Smooth muscle cell (in vitro differentiated cells): Measurements from ENCODE around the gene CHFR. TPM values are rescaled to one million over a fixed set of nuclear protein-coding genes. Genes with fewer than 3 reads are reported as not detected.
A peak's percentile ranks its signal among the peaks of the same experiment; 100 is the strongest.
"Not testable (repeated sequence)": the region's sequence is repeated elsewhere in the genome, so short reads cannot be mapped to it uniquely, and the experiment has no call there.

Source experiments
- DNase-seq: peaks from one replicate; lab custom pipeline; 2025; ENCODE audit not compliant: unreplicated experiment; lab: John Stamatoyannopoulos, UW
- H2AFZ ChIP-seq: fragments of 200-600 bp; sonication (generic); 2 replicates; pipeline ENCODE4 v1.6.0; 2016; ENCODE audit warnings: antibody characterized with exemption, low read depth, mild to moderate bottlenecking
- H3F3A ChIP-seq: fragments of 200-600 bp; sonication (generic); 2 replicates; pipeline ENCODE4 v1.6.0; 2017; ENCODE audit warnings: antibody characterized with exemption, low read depth
- H3K27ac ChIP-seq: fragments of 200-600 bp; sonication (generic); 2 replicates; pipeline ENCODE4 v1.5.1; 2016; ENCODE audit warnings: low read depth, mild to moderate bottlenecking
- H3K27me3 ChIP-seq: fragments of 200-600 bp; sonication (generic); 2 replicates; pipeline ENCODE4 v1.6.1; 2016; ENCODE audit warnings: low read depth, mild to moderate bottlenecking
- H3K36me3 ChIP-seq: fragments of 200-600 bp; sonication (generic); 2 replicates; pipeline ENCODE4 v1.5.1; 2016; ENCODE audit warnings: low read depth
- H3K4me1 ChIP-seq: fragments of 200-600 bp; sonication (generic); 2 replicates; pipeline ENCODE4 v1.5.1; 2016; ENCODE audit warnings: low read depth
- H3K4me2 ChIP-seq: fragments of 200-600 bp; sonication (generic); 2 replicates; pipeline ENCODE4 v1.6.0; 2016; ENCODE audit warnings: mild to moderate bottlenecking
- H3K4me3 ChIP-seq: fragments of 200-600 bp; sonication (generic); 2 replicates; pipeline ENCODE4 v1.5.1; 2016; ENCODE audit warnings: mild to moderate bottlenecking
- H3K79me2 ChIP-seq: fragments of 200-600 bp; sonication (generic); 2 replicates; pipeline ENCODE4 v1.6.0; 2016; ENCODE audit warnings: low read depth, mild to moderate bottlenecking
- H3K9ac ChIP-seq: fragments of 200-600 bp; sonication (generic); 2 replicates; pipeline ENCODE4 v1.6.0; 2016; ENCODE audit warnings: low read depth
- H3K9me3 ChIP-seq: fragments of 200-600 bp; sonication (generic); replicated peaks from 2 replicates; pipeline ENCODE4 v1.5.1; 2016; ENCODE audit warnings: low read depth
- H4K20me1 ChIP-seq: fragments of 200-600 bp; sonication (generic); 2 replicates; pipeline ENCODE4 v1.6.0; 2016; ENCODE audit warnings: low read depth
- WGBS: methylation state at CpG from one replicate; pipeline ENCODE4 v1.1.7; 2016; ENCODE audit warnings: low lambda C conversion rate; 5-methylcytosine and 5-hydroxymethylcytosine counted together
- polyA plus RNA-seq: library from polyadenylated mRNA; unstranded; fragments of >200 nt; fragmentation: Nextera tagmentation; extraction: Ambion mirVana; gene quantifications from 2 replicates; pipeline ENCODE4 v1.2.1, GENCODE V29; 2016
- total RNA-seq: library from RNA; depleted of rRNA; stranded (reverse); fragments of >200 nt; gene quantifications from 2 replicates; pipeline ENCODE4 v1.2.3, GENCODE V29; 2014
- TF ChIP-seq, protein P1 (sequence below): fragments of 200-600 bp; sonication (generic); IDR thresholded peaks from 2 replicates; pipeline ENCODE4 v1.5.1; 2017; ENCODE audit warnings: borderline replicate concordance, mild to moderate bottlenecking, antibody characterized with exemption; ENCODE audit not compliant: insufficient read depth, poor library complexity, severe bottlenecking

The CHFR gene
- total and polyA plus RNA-seq, 2 experiments from 2014 or later: 24.0 to 26.2 TPM

DNA sequence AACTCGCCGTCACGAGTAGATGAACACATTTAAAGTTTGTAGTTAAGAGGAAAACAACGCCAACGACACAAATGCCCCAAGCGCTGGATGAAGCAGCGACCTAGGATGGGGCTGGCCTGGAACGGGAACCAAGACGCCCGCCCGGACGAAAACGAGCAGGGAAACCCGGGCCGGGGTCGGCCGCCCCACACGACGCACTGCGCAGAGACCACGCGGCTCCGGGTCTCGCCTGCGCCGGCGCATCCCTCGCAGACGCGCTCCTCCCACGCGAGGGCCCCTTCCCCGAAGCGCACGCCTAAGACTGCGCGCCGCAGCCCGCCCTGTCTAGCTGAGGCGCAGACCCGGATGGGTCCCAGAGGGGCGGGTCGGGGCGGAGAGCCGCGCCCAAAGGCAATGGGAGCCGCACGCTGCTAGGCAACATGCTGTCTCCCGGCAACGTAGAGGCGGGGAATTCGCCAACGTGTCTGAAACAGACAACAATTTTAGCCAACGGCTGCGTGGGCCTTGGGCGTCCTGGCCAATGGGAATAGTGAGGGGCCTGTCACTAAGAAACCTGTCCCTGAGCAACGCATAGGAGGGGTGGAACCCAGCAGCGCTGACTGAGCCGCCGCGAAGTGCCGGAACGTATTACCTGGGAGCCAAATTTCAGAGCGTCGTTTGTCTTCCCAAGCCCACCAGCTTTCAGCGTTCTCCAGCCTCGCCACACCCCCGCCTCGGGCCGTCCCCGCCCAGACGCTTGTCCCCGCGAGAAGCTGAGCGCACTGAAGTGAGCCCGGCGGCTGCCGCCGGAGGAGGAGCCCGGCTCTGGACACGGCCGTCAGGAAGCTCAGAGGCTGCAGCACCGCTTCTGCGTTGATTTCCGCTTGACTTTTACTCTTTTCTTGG lies 21.0 kb upstream of the CHFR start:
- WGBS: 1% methylated on average over 85 of the region's 85 CpGs
- no peaks in the 10 kb centered on the region for H3K36me3 ChIP-seq
- no peaks in the 10 kb centered on the region for H3K27me3 ChIP-seq
- no peaks in the 10 kb centered on the region for H3K9me3 ChIP-seq
- no peaks in the 10 kb centered on the region for H3F3A ChIP-seq
- DNase-seq: peak; percentile 54
- H3K27ac ChIP-seq: peak overlapping the region; percentile 69
- TF ChIP-seq, protein P1, sequence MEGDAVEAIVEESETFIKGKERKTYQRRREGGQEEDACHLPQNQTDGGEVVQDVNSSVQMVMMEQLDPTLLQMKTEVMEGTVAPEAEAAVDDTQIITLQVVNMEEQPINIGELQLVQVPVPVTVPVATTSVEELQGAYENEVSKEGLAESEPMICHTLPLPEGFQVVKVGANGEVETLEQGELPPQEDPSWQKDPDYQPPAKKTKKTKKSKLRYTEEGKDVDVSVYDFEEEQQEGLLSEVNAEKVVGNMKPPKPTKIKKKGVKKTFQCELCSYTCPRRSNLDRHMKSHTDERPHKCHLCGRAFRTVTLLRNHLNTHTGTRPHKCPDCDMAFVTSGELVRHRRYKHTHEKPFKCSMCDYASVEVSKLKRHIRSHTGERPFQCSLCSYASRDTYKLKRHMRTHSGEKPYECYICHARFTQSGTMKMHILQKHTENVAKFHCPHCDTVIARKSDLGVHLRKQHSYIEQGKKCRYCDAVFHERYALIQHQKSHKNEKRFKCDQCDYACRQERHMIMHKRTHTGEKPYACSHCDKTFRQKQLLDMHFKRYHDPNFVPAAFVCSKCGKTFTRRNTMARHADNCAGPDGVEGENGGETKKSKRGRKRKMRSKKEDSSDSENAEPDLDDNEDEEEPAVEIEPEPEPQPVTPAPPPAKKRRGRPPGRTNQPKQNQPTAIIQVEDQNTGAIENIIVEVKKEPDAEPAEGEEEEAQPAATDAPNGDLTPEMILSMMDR: no peak
- H3K4me3 ChIP-seq: peak overlapping the region; percentile 77
- no peaks in the 10 kb centered on the region for H3K4me1 ChIP-seq
- H4K20me1 ChIP-seq: no peaks in the 10 kb centered on the region
- H3K79me2 ChIP-seq: no peaks in the 10 kb centered on the region
- H3K9ac ChIP-seq: peak overlapping the region; percentile 65
- peak overlapping the region; percentile 95 for H3K4me2 ChIP-seq
- H2AFZ ChIP-seq: peak overlapping the region; percentile 99

- not testable (repeated sequence) for H3K4me1 ChIP-seq, H3K9ac ChIP-seq, H3K36me3 ChIP-seq, H3K9me3 ChIP-seq, H3K79me2 ChIP-seq, DNase-seq, H4K20me1 ChIP-seq, H3F3A ChIP-seq, H3K27me3 ChIP-seq
- Histone ChIP-seq H3K4me2 (peak overlapping the region; percentile 95), H2AFZ (peak overlapping the region; percentile 80), H3K27ac (peak overlapping the region; percentile 69), H3K4me3 (peak overlapping the region; percentile 77)
- 21% methylated on average over 22 of the region's 23 CpGs for WGBS
Measured at GRCh38 chr12:132907789-132908144, 20.4 kb upstream of the CHFR start.

- no peak overlapping the region for H3K4me2 ChIP-seq
- WGBS: 67% methylated on average over 16 of the region's 16 CpGs
- H3K27ac ChIP-seq: no peak overlapping the region
- no peaks in the 10 kb centered on the region for H3K79me2 ChIP-seq
- H4K20me1 ChIP-seq: no peaks in the 10 kb centered on the region
- H3F3A ChIP-seq: no peaks in the 10 kb centered on the region
- no peak overlapping the region for H3K4me3 ChIP-seq
- DNase-seq: no peak
- no peaks in the 10 kb centered on the region for H3K27me3 ChIP-seq
- H3K9ac ChIP-seq: no peak overlapping the region
- no peak overlapping the region for H2AFZ ChIP-seq
- TF ChIP-seq, protein P1: no peak
- no peaks in the 10 kb centered on the region for H3K36me3 ChIP-seq
- H3K4me1 ChIP-seq: no peaks in the 10 kb centered on the region
- H3K9me3 ChIP-seq: no peaks in the 10 kb centered on the region
Measured at GRCh38 chr12:132907216-132907615, 19.8 kb upstream of the CHFR start.

DNA sequence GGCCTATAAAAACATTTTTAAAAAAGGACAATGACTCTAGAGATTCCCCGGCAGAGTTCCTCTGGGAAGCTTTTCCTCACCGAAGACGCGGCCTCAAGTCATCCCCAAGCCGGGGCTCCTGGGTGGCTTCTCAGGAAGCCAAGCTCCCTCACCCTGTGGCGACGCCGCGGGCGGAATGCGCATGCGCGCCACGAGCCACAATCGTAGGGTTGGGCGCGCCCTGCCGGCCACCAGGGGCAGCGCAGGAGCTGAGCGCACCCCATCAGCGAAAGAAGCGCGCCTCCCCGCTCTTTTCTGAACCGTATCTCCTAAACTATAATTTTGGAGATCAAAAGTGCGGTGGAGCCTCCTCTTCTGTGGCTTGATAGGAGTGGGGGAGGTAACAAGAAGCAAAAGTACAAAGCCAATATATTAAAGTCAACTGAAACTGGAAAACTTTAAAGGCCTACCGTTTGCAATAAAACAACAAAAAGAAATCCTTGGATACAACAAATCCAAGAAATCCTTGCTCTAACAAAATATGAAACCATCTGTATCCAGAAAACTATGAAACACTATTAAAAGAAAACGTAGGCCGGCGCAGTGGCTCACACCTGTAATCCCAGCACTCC lies 17.4 kb upstream of the CHFR start:
- no peak overlapping the region for H3K4me2 ChIP-seq
- no peak overlapping the region for H3K4me3 ChIP-seq
- no peaks in the 10 kb centered on the region for H3K79me2 ChIP-seq
- TF ChIP-seq, protein P1: peak; percentile 45
- H4K20me1 ChIP-seq: no peaks in the 10 kb centered on the region
- H3K36me3 ChIP-seq: no peaks in the 10 kb centered on the region
- 27% methylated on average over 30 of the region's 30 CpGs for WGBS
- no peak overlapping the region for H3K9ac ChIP-seq
- H3K9me3 ChIP-seq: no peaks in the 10 kb centered on the region
- no peak overlapping the region for H2AFZ ChIP-seq
- no peaks in the 10 kb centered on the region for H3F3A ChIP-seq
- no peak overlapping the region for H3K27ac ChIP-seq
- no peaks in the 10 kb centered on the region for H3K27me3 ChIP-seq
- H3K4me1 ChIP-seq: no peaks in the 10 kb centered on the region
- DNase-seq: no peak
